HUDEP-2 (cell line): ENCODE data around the gene MVB12B.
"Not testable (repeated sequence)": the region's sequence is repeated elsewhere in the genome, so short reads cannot be mapped to it uniquely, and the experiment has no call there.

Source experiments
- DNase-seq, 76 experiments: peaks; one replicate each; lab custom pipeline; 2025; ENCODE audit not compliant: unreplicated experiment in 76 of 76; lab: John Stamatoyannopoulos, UW

The MVB12B gene

DNA sequence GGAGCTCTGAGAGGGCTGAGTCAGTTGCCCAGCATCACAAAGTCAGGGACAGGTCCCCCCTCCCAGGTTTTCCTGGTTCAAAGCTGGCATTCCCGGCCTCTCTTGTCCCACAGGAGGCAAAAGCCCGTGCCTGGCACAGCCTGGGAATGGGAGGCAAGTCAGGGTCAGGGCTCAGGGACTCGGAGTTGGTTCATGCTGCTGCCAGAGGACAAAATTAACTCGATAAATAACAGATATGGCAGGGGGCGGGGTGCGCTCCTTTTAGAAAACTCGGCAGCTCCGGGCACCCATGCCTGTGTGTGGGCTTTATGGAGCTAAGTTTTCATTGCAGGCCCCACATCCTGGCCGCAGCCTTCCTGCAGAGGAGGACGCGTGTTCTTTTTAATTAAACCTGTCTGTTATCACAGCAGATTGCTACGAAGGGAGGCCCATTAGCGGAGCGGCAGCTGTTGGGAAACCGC, 224.3 kb downstream of the MVB12B start:
- DNase-seq = no peak

DNA sequence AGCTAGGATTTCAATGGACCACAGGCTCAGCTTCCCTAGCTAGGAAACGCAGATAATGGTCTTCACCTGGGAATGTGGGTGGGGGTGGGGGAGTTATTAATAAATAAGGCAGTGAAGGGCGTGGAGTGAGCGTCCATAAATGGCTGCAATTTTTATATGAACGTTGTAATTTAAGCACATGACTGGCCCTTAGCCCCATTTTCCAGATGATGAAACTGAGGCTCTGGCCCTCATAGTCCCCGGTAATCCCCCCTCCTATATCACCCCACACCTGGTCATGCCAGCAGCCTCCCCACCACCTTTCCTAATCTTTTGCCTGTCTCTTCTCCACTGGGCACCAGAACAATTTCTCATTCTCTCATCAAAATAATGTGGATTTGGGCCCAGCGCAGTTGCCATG, 225.2 kb downstream of the MVB12B start:
- no peak for DNase-seq

GRCh38 chr9:126554292-126554691, 227.7 kb downstream of the MVB12B start:
- DNase-seq = no peak

- DNase-seq = not testable (repeated sequence)
Measured at GRCh38 chr9:126555421-126555820, 228.8 kb downstream of the MVB12B start.
